Pancreas (tissue), 10 donors: ENCODE data around the gene RAD9A. TPM values are rescaled to one million over a fixed set of nuclear protein-coding genes. Genes with fewer than 3 reads are reported as not detected.
A peak's percentile ranks its signal among the peaks of the same experiment; 100 is the strongest.

ENCODE experiments used
- ATAC-seq, 4 donors: fragments of 200-7000 bp; cut with Tn5 transposase; one replicate each; pipeline versions ENCODE4 v1.8.0 to v1.9.1; 2020; ENCODE audit warnings: mild to moderate bottlenecking in 4 of 4, moderate library complexity in 4 of 4
- DNase-seq, 6 donors: peaks; one replicate each; pipeline ENCODE4 v3.0.0-alpha.2; 2020
- FAIRE-seq: peaks from 2 replicates; lab custom pipeline; 2012; peaks lifted over from hg19 to GRCh38; lab: Jason Lieb, UNC
- H3K27ac ChIP-seq, 4 donors: fragments of 200-600 bp; sonication (generic); 1 replicate in 3 of 4; 2 replicates in 1 of 4; pipeline versions ENCODE4 v1.5.0 to v1.8.0; 2020
- H3K27me3 ChIP-seq, 4 donors: fragments of 200-600 bp; one replicate each; pipeline ENCODE4 v1.8.0; 2021
- H3K36me3 ChIP-seq, 3 donors: fragments of 200-600 bp; sonication (generic) in 1 of 3; one replicate each; pipeline versions ENCODE4 v1.5.0 to v1.8.0; 2020 to 2021
- H3K4me1 ChIP-seq, 3 donors: fragments of 200-600 bp; one replicate each; pipeline ENCODE4 v1.8.0; 2021
- H3K4me3 ChIP-seq, 4 donors: fragments of 200-600 bp; sonication (generic) in 2 of 4; one replicate each; pipeline versions ENCODE4 v1.5.0 to v1.8.0; 2020 to 2021
- H3K9me3 ChIP-seq, 4 donors: fragments of 200-600 bp; one replicate each; pipeline ENCODE4 v1.8.0; 2021
- CTCF ChIP-seq, 4 donors: fragments of 200-600 bp; sonication (generic) in 3 of 4; IDR thresholded peaks; one replicate each; pipeline versions ENCODE4 v1.5.0 to v1.8.0; 2021; ENCODE audit warnings: antibody characterized with exemption in 4 of 4
- WGBS, 2 donors: extraction: QIAGEN DNeasy Blood & Tissue Kit; methylation state at CpG; one replicate each; pipeline ENCODE4 v1.1.7; 2013; 5-methylcytosine and 5-hydroxymethylcytosine counted together
- intact Hi-C, 3 donors: fragments of 100-400 bp; cut with DNase I; formaldehyde crosslinking; loops; one replicate each; pipeline versions ENCODE4 v1.11.1 to v1.14.2; 2022
- polyA plus RNA-seq, 2 donors: library from polyadenylated mRNA; stranded (reverse); fragments of 200-250 nt; gene quantifications; one replicate each; pipeline ENCODE4 v1.2.3, GENCODE V29; 2013
- total RNA-seq, 6 donors: library from RNA; stranded (reverse); fragmentation: NEBNext Ultra II Directional in 4 of 6; extraction: Animal tissue kit (Norgen Biotek cat#: 25700) in 4 of 6; gene quantifications; one replicate each; pipeline versions ENCODE4 v1.2.1 to v1.2.4, GENCODE V29; 2021 to 2023
- donor health status: healthy with polysubstance abuse.
- donor health status: DM: no; HTN: no; CAD: no; lungs with moderate emphysema.
- donor health status: DM: no; HTN: no; CAD: no.
- donor health status: control.
- donor health status: control.
- donor health status: Bipolar disorder and iron deficiency.
- donor health status: DM: yes; HTN: yes; CAD: no.
- donor health status: DM: no; HTN: no; CAD: no.
- donor health status: DM: no; HTN: no; CAD: no.
- donor health status: DM: yes; HTN: yes; CAD: no.

The RAD9A gene
- total and polyA plus RNA-seq, 8 donors = 9.4 to 45.2 (median 15.0) TPM

GRCh38 chr11:67379061-67380058 lies 12.4 kb upstream of the RAD9A start:
- H3K27ac ChIP-seq = no peak overlapping the region
- no peak overlapping the region for H3K4me3 ChIP-seq
- FAIRE-seq = no peak
- H3K4me1 ChIP-seq = peaks cover 0 to 6% (median 0%) of the 10 kb centered on the region in 3 donors
- no peak for DNase-seq
- TF ChIP-seq CTCF (IDR thresholded peaks at IDR 0.05) = no peak
- intact Hi-C loops = loop anchor here in 2 of 3 donors (5.0 to 10.0 kb wide), 3 partner anchors 32 to 125 kb away; partner anchors contain the start of gene GRK2 (in 1 of the 2)
- WGBS, 2 donors = 78 to 80% methylated on average over 22 to 23 of the region's 23 CpGs
- no peak for ATAC-seq
- H3K36me3 ChIP-seq = no peaks in the 10 kb centered on the region
- no peaks in the 10 kb centered on the region for H3K27me3 ChIP-seq
- no peaks in the 10 kb centered on the region for H3K9me3 ChIP-seq

- Histone ChIP-seq H3K4me1 (no peaks in the 10 kb centered on the region), H3K4me3 (no peak overlapping the region), H3K36me3 (no peaks in the 10 kb centered on the region), H3K27me3 (no peaks in the 10 kb centered on the region), H3K9me3 (no peaks in the 10 kb centered on the region), H3K27ac (peak overlapping the region in 1 of 4 donors; percentile 10)
- ATAC-seq (no peak), DNase-seq (no peak), FAIRE-seq (no peak)
- intact Hi-C loops = loop anchor here in 2 of 3 donors (5.0 to 10.0 kb wide), 2 partner anchors 34 to 127 kb away; no protein-coding TSS in a partner anchor
- no peak for TF ChIP-seq CTCF (IDR thresholded peaks at IDR 0.05)
- 67 to 75% methylated on average over 13 of the region's 13 CpGs for WGBS, 2 donors
Observed at GRCh38 chr11:67381244-67381972, 10.4 kb upstream of the RAD9A start.

GRCh38 chr11:67382276-67383136 lies 9.3 kb upstream of the RAD9A start:
- no peaks in the 10 kb centered on the region for H3K4me1 ChIP-seq
- 39 to 41% methylated on average over 16 of the region's 16 CpGs for whole genome bisulfite sequencing, 2 donors

More at GRCh38 chr11:67382276-67383136, 9.3 kb upstream of the RAD9A start:
- no peak for FAIRE-seq
- DNase-seq = peak; percentile 66 to 91 (median 84)
- peak; percentile 89 to 96 (median 91) for TF ChIP-seq CTCF (IDR thresholded peaks at IDR 0.05)
- no peaks in the 10 kb centered on the region for H3K36me3 ChIP-seq
- H3K27me3 ChIP-seq = no peaks in the 10 kb centered on the region
- intact Hi-C loops = loop anchor here in 2 of 3 donors (5.0 to 10.0 kb wide), 2 partner anchors 35 to 128 kb away; no protein-coding TSS in a partner anchor
- no peaks in the 10 kb centered on the region for H3K9me3 ChIP-seq
- no peak overlapping the region for H3K4me3 ChIP-seq
- ATAC-seq = peak; percentile 75 to 95 (median 92)
- H3K27ac ChIP-seq = no peak overlapping the region
